HG03025 (cell line): ENCODE data around the gene PKD1L1.

Experiments used
- ATAC-seq: cut with Tn5 transposase; IDR thresholded peaks from one replicate; pipeline ENCODE4 v1.9.1; 2021; ENCODE audit warnings: mild to moderate bottlenecking, moderate library complexity; ENCODE audit not compliant: unreplicated experiment, low FRiP score

The PKD1L1 gene

GRCh38 chr7:47833211-47833610 lies 115.1 kb downstream of the PKD1L1 start:
- no peak for ATAC-seq

- no peak for ATAC-seq
These were observed 116.1 kb downstream of the PKD1L1 start for GRCh38 chr7:47832105-47832715.

DNA sequence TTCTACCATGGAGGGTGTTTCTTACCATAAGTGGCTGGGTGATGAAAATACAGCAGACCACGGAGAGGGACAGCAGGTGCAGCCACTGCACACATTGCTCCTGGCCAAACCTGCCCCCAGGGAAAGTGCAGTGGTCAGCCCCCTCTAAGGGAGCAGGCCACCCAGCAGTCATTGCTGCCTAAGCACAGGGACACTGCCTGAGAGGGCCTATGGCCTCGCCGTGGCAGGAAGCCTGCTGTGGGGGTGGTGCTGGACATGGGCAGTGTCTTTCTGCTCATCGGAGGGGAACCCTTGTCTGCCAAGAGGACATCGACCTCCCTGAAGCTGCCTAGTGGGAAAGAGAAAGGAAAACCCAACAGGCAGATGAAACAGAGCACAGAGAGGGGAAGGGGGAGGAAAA lies 118.3 kb downstream of the PKD1L1 start:
- ATAC-seq: no peak

DNA sequence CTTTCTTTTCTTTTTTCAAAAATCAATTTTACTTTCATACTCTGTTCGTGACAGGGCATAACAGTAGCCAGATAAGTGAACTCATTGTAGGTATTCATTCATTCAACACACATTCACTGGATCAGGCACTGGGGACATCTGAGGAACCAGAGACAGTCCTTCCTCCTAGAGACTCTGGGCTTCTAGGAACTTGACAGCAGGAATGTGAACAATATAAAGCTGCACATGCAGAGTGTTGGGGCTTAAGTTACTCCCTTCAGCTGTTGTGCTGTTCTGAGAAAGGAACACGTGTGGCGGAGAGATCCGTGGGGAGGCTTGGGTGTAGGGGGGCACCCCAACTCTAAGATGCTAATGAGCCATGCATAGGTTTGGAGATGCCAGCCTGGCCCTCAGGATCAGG lies 120.4 kb downstream of the PKD1L1 start:
- no peak for ATAC-seq

GRCh38 chr7:47827351-47827756 lies 120.9 kb downstream of the PKD1L1 start:
- no peak for ATAC-seq

DNA sequence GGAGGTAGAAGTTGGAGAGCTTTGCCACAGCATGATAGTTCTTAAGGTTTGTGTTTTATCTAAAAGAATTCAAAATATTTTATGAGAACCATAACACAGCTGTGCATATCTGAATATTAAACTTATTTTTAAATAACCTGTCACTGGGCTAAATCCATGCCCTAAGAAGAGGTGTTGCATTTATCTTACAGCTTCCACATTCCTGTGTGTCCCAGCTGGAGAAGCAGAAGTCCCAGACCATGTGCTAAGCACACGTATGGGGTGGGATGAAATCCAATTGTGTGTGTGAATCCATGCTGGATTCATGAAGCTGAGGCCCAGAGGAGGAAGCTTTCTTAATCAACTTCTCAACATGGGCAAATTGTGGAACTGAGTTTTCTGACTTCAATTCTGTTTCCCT lies 121.5 kb downstream of the PKD1L1 start:
- no peak for ATAC-seq

- no peak for ATAC-seq
These were observed 128.7 kb downstream of the PKD1L1 start for GRCh38 chr7:47819607-47819920.

GRCh38 chr7:47818796-47819606 lies 129.3 kb downstream of the PKD1L1 start:
- ATAC-seq: no peak

DNA sequence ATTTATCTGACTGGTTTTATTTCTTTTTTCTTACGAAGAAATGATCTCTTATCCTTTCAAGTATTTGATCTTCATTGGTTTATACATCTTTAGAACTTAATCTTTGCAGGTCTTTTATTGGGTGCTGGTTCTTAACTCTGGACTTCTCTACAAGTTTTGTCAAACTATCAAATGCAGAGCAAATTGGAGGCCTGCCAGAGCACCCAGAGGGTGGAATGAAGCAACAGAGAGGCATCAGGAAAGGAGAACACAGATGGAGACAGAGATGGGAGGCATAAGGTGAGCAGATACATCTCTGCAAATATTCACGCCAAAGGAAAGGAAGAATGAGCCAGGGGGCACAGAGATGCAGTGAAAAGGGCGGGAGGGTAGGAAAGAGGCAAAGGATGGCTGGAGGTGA lies 130.3 kb downstream of the PKD1L1 start:
- ATAC-seq: no peak

- ATAC-seq: no peak
These were observed 131.6 kb downstream of the PKD1L1 start for GRCh38 chr7:47816647-47817046.

DNA sequence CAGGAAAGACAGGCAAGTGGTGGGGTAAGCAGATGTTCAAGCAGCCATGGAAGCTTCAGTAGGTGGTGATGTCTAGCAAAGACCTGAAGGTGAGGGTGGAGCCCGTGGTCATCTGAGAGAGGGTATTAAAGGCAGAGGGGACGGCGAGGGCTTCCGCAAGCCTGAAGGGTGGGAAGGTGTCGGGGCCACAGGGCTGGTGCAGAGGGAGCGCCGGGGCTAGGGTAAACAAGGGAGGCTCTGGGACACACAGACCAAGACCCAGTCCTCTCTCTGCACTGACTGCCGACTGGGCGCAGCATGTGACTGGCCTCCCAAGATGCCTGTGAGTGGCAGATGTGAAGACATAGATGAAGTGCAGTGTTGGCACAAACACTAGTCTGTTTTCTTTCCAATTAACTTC lies 132.4 kb downstream of the PKD1L1 start:
- no peak for ATAC-seq

DNA sequence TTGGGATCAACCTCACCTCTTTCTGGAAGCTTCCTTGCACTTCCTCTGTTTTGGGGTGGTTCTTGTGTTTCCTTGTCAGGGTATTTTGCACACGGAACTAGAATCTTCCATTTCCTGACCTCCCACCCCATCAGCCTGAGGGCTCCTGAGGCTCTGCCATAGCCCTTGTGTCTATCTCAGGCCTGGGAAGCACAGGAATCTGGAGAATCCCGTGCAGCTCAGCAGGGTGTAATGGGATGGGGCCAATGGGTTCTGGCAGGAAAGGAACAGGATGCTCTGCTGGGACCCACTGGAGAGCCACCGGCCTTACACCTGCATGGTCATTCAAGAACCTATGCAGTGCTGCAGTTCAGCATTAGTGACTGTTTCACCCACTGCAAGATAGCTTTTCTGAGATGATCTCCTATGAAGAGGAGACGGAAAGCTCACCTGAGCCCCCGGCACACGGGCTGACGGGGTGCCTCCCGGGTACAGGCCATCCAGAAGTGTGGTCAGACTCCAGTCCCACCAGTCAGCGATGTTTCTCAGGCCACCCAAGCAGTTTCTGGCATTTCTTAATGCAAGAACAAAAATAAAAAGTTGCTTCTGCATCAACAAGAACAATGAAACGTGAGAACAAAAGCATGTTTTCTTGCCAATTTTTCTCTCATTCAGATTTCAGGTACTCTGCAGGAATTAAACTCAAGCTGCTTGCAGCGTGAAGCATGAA lies 133.2 kb downstream of the PKD1L1 start:
- ATAC-seq: no peak

DNA sequence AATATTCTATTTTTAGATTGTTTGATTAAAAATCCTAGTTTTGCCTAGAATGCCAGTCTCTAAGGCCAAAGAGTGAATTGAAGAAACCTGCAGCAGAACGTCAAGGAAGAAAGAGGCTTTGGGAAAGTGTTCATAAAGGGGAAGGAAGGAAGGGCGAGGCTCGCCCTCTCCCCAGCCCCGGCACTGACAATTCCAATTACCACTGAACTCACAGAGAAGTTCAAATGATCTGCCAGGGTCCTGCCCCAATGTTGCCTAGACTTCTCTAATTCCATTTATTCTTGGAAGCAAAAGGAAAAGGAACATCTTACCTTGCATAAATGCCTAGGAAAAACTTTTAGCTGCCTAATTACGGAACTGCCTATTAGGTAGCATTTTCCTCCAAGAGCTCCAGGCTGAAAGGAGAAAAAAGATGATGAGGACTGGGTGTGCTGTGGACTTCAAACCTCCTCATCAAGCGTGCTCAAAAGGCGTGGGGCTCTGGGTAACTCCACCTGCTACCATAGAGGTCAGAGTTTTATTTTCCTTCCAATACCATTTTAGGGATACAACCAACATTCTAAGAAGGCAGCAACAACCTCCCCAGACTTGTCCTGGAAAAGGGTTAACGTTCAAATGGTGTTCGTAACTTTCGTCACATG lies 134.5 kb downstream of the PKD1L1 start:
- no peak for ATAC-seq

- no peak for ATAC-seq
These were observed 135.7 kb downstream of the PKD1L1 start for GRCh38 chr7:47812429-47813136.

DNA sequence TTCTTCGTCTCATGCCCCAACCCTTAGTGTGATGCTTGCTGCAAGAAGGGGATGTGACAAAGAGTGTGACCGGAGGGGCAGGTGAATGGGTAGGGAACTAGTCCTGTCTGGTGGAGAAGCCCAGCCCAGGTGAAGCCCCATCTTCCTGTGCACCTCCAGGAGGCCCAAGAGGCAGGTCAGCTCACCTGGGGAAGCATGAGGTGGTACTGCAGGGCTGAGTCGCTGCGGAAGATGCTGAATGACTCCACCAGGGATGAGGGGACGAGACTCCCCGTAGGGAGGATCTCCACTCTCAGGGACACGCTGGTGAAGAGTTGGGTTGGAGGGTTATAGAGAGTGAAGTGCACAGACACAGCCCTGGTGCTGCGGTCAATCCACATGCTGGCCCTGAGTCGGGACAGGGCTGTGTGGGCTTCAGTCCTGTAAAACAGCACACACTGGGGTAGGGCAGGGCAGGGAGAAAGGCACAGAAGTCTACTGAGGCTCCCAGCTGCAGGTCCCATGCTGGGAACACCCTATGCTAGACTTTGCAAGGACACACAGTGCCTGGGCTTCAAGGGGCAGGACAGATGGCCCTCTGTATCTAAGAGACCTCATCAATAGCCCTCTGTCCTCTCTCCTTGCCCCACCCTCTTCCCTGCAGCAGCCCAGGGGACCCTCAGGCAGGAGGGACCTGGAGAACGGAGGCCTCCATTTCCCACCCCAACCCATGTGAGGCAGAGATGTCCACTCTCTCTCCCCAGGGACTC lies 136.5 kb downstream of the PKD1L1 start:
- ATAC-seq: no peak

DNA sequence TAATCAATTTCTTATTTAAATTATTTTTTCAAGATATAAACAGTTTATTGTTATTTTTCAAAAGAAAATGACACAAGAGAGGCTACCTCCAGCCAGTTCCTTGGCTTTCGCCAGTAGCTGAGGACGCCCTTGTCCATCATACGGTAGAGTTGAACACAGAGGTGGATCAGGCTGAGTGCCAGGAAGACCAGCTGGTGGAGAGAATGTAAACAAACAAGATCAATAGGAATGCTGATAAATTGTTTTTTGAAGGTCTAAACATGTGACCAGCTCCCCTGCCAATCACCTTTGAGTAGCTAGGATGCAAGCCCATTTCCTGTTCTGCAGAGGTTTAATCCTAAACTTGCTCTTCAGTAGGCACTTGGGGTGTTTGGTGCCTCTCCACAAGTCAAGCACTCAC lies 138.9 kb downstream of the PKD1L1 start:
- no peak for ATAC-seq

GRCh38 chr7:47808321-47808720 lies 139.9 kb downstream of the PKD1L1 start:
- ATAC-seq: no peak

GRCh38 chr7:47807756-47808155 lies 140.5 kb downstream of the PKD1L1 start:
- ATAC-seq: no peak

- ATAC-seq: no peak
These were observed 141.1 kb downstream of the PKD1L1 start for GRCh38 chr7:47807126-47807525.

- ATAC-seq: no peak
These were observed 141.6 kb downstream of the PKD1L1 start for GRCh38 chr7:47806701-47807103.
